Upper lobe of right lung (tissue), 1 donor: Measurements from ENCODE around the gene CD63. TPM values are rescaled to one million over a fixed set of nuclear protein-coding genes. Genes with fewer than 3 reads are reported as not detected.
A peak's percentile ranks its signal among the peaks of the same experiment; 100 is the strongest.

Experiments used
- ATAC-seq: fragments of 200-7000 bp; cut with Tn5 transposase; one replicate; pipeline ENCODE4 v1.9.1; 2020; ENCODE audit warnings: mild to moderate bottlenecking, moderate library complexity
- DNase-seq: peaks from one replicate; pipeline ENCODE4 v3.0.0-alpha.2; 2020
- H3K27ac ChIP-seq: fragments of 200-600 bp; one replicate; pipeline ENCODE4 v1.8.0; 2022
- H3K27me3 ChIP-seq: fragments of 200-600 bp; one replicate; pipeline ENCODE4 v1.8.0; 2022; ENCODE audit warnings: mild to moderate bottlenecking
- H3K36me3 ChIP-seq: fragments of 200-600 bp; one replicate; pipeline ENCODE4 v1.8.0; 2022
- H3K4me1 ChIP-seq: fragments of 200-600 bp; one replicate; pipeline ENCODE4 v1.8.0; 2022
- H3K4me3 ChIP-seq: fragments of 200-600 bp; one replicate; pipeline ENCODE4 v1.8.0; 2022; ENCODE audit warnings: mild to moderate bottlenecking
- H3K9me3 ChIP-seq: fragments of 200-600 bp; one replicate; pipeline ENCODE4 v1.8.0; 2022
- CTCF ChIP-seq: fragments of 200-600 bp; IDR thresholded peaks from one replicate; pipeline ENCODE4 v1.8.0; 2022; ENCODE audit warnings: antibody characterized with exemption
- intact Hi-C: fragments of 100-400 bp; cut with DNase I; formaldehyde crosslinking; loops from one replicate; pipeline ENCODE4 v1.11.0; 2022
- total RNA-seq: library from RNA; stranded (reverse); fragmentation: NEBNext Ultra II Directional; extraction: Animal tissue kit (Norgen Biotek cat#: 25700); gene quantifications from one replicate; pipeline ENCODE4 v1.2.1, GENCODE V29; 2021
- donor health status: DM: no; HTN: yes; CAD: no; lungs with severe emphysema.

CD63 gene
- total RNA-seq, 1 donor from 2014 or later = 1,158 TPM

GRCh38 chr12:55703288-55703687, 25.5 kb downstream of the CD63 start:
- ATAC-seq (no peak), DNase-seq (no peak)
- TF ChIP-seq CTCF = no peak
- no peaks in the 10 kb centered on the region for H3K9me3 ChIP-seq
- H3K27me3 ChIP-seq = peaks cover 11% of the 10 kb centered on the region
- no peak overlapping the region for H3K4me3 ChIP-seq
- H3K27ac ChIP-seq = no peak overlapping the region
- H3K4me1 ChIP-seq = peaks cover 6% of the 10 kb centered on the region
- intact Hi-C loops = no loop called here
- no peaks in the 10 kb centered on the region for H3K36me3 ChIP-seq

DNA sequence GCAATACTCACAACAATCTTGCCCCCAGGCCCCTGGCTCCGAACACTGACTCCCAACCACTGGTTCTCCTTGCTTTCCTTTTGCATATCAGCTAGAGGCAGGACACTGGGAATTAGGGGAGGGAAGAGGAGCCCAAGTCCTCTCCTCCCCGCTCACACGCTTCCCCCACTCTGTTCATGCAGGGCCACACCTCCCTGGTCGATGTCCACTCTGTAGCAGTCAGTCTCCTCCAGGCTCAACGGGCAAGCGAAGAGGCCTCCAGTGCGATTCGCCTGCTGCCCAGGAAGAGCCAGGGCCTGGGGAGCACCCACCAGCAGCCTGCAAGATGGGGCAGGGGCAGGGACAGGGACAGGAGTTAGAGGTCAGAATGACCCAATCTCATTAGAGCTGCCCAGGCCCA, 25.9 kb downstream of the CD63 start:
- H3K27ac ChIP-seq = no peak overlapping the region
- peaks cover 4% of the 10 kb centered on the region for H3K4me1 ChIP-seq
- no peak overlapping the region for H3K4me3 ChIP-seq
- intact Hi-C loops = no loop called here
- peaks cover 11% of the 10 kb centered on the region for H3K27me3 ChIP-seq
- no peak for DNase-seq
- no peaks in the 10 kb centered on the region for H3K9me3 ChIP-seq
- no peak for TF ChIP-seq CTCF
- no peak for ATAC-seq
- no peaks in the 10 kb centered on the region for H3K36me3 ChIP-seq

- intact Hi-C loops = no loop called here
- no peaks in the 10 kb centered on the region for H3K9me3 ChIP-seq
- TF ChIP-seq CTCF = no peak
- ATAC-seq (peak; percentile 4), DNase-seq (peak; percentile 59)
- H3K4me3 ChIP-seq = no peak overlapping the region
- H3K27me3 ChIP-seq = no peaks in the 10 kb centered on the region
- H3K36me3 ChIP-seq = no peaks in the 10 kb centered on the region
- H3K27ac ChIP-seq = no peak overlapping the region
- H3K4me1 ChIP-seq = no peaks in the 10 kb centered on the region
These were observed 28.4 kb downstream of the CD63 start for GRCh38 chr12:55700255-55701018.

DNA sequence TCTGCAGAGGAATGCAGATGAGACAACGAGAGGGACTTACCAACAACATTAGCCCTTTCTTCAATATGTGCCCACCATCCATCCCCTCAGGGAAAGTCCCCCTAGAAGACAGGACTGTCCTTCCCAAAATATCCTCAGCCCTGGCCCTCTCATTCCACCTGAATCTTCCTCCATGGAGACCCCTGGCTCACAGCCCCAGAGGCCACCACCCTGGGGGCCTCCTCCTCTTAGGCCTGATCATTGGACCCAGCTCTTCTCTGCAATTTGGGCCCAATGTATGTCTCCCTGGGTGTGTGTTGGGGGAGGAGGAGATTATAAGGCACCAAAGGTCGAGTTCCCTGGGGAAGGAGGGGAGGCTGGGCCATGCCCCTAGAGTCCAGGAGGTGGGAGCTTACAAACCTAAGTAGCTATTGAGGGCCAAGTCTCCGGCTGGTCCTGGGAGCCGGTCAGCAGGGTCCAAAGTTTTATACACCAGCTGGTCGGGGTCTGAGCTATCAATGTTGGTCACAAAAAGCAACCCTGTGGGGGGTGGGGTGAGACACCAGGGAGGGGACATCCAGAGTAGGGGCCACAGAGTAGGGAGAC, 29.2 kb downstream of the CD63 start:
- intact Hi-C loops = no loop called here
- H3K27ac ChIP-seq = no peak overlapping the region
- H3K27me3 ChIP-seq = no peaks in the 10 kb centered on the region
- H3K36me3 ChIP-seq = no peaks in the 10 kb centered on the region
- H3K9me3 ChIP-seq = no peaks in the 10 kb centered on the region
- no peak for ATAC-seq
- H3K4me3 ChIP-seq = no peak overlapping the region
- DNase-seq = peak; percentile 28
- TF ChIP-seq CTCF = no peak
- no peaks in the 10 kb centered on the region for H3K4me1 ChIP-seq

- Histone ChIP-seq H3K4me1 (no peaks in the 10 kb centered on the region), H3K36me3 (no peaks in the 10 kb centered on the region), H3K27me3 (no peaks in the 10 kb centered on the region), H3K27ac (no peak overlapping the region), H3K9me3 (no peaks in the 10 kb centered on the region), H3K4me3 (no peak overlapping the region)
- no peak for DNase-seq
- no peak for ATAC-seq
- no peak for TF ChIP-seq CTCF
- intact Hi-C loops = no loop called here
These were observed 29.8 kb downstream of the CD63 start for GRCh38 chr12:55698965-55699364.
